Measurements from ENCODE around the gene ASS1. TPM values are rescaled to one million over a fixed set of nuclear protein-coding genes. Genes with fewer than 3 reads are reported as not detected.
A peak's percentile ranks its signal among the peaks of the same experiment; 100 is the strongest.

The ASS1 gene
- total RNA-seq, 1 donor from 2014 or later: 1,233 TPM

- ATAC-seq (peak; percentile 15), DNase-seq (ENCODE audit: low spot score) (no peak)
These were observed 27.2 kb upstream of the ASS1 start for GRCh38 chr9:130417602-130418001.

GRCh38 chr9:130418776-130419175 lies 26.0 kb upstream of the ASS1 start:
- no peak for ATAC-seq
- no peak for DNase-seq (ENCODE audit: low spot score)

- no peak for ATAC-seq
- DNase-seq (ENCODE audit: low spot score): no peak
These were observed 25.2 kb upstream of the ASS1 start for GRCh38 chr9:130419521-130420035.

- no peak for ATAC-seq
- no peak for DNase-seq (ENCODE audit: low spot score)
These were observed 23.5 kb upstream of the ASS1 start for GRCh38 chr9:130421154-130421801.

GRCh38 chr9:130421802-130422276 lies 22.9 kb upstream of the ASS1 start:
- DNase-seq (ENCODE audit: low spot score) (no peak), ATAC-seq (no peak)

- ATAC-seq: no peak
- DNase-seq (ENCODE audit: low spot score): no peak
These were observed 22.2 kb upstream of the ASS1 start for GRCh38 chr9:130422546-130422945.

GRCh38 chr9:130423272-130423671 lies 21.5 kb upstream of the ASS1 start:
- ATAC-seq (no peak), DNase-seq (ENCODE audit: low spot score) (no peak)

- ATAC-seq: no peak
- no peak for DNase-seq (ENCODE audit: low spot score)
These were observed 19.9 kb upstream of the ASS1 start for GRCh38 chr9:130424595-130425454.

GRCh38 chr9:130425741-130426466 lies 18.9 kb upstream of the ASS1 start:
- ATAC-seq: no peak
- DNase-seq (ENCODE audit: low spot score): no peak

- DNase-seq (ENCODE audit: low spot score) (no peak), ATAC-seq (no peak)
These were observed 18.3 kb upstream of the ASS1 start for GRCh38 chr9:130426467-130426773.

- ATAC-seq: peak; percentile 11
- DNase-seq (ENCODE audit: low spot score): no peak
These were observed 17.9 kb upstream of the ASS1 start for GRCh38 chr9:130426883-130427282.

- DNase-seq (ENCODE audit: low spot score) (no peak), ATAC-seq (no peak)
These were observed 17.4 kb upstream of the ASS1 start for GRCh38 chr9:130427326-130427725.

GRCh38 chr9:130428086-130428665 lies 16.6 kb upstream of the ASS1 start:
- DNase-seq (ENCODE audit: low spot score) (no peak), ATAC-seq (no peak)

GRCh38 chr9:130429381-130429780 lies 15.4 kb upstream of the ASS1 start:
- DNase-seq (ENCODE audit: low spot score) (no peak), ATAC-seq (no peak)

- ATAC-seq (no peak), DNase-seq (ENCODE audit: low spot score) (no peak)
These were observed 14.9 kb upstream of the ASS1 start for GRCh38 chr9:130429831-130430230.

GRCh38 chr9:130430232-130430631 lies 14.5 kb upstream of the ASS1 start:
- DNase-seq (ENCODE audit: low spot score) (no peak), ATAC-seq (no peak)

GRCh38 chr9:130430734-130431535 lies 13.8 kb upstream of the ASS1 start:
- ATAC-seq (no peak), DNase-seq (ENCODE audit: low spot score) (no peak)

GRCh38 chr9:130431536-130432303 lies 13.0 kb upstream of the ASS1 start:
- ATAC-seq: no peak
- DNase-seq (ENCODE audit: low spot score): no peak

GRCh38 chr9:130432362-130432761 lies 12.4 kb upstream of the ASS1 start:
- peak; percentile 70 for DNase-seq (ENCODE audit: low spot score)
- peak; percentile 42 for ATAC-seq

- DNase-seq (ENCODE audit: low spot score) (peak; percentile 91), ATAC-seq (peak; percentile 66)
These were observed 12.0 kb upstream of the ASS1 start for GRCh38 chr9:130432796-130433167.
